HT1080 (cell line): ENCODE data around the gene TAF3. TPM values are rescaled to one million over a fixed set of nuclear protein-coding genes. Genes with fewer than 3 reads are reported as not detected.

Experiments used
- DNase-seq: peaks from one replicate; pipeline ENCODE4 v3.0.0-alpha.2; 2015; ENCODE audit warnings: low read depth
- total RNA-seq: library from RNA; depleted of rRNA; stranded (reverse); fragments of >200 nt; shearing (Covaris generic); gene quantifications from 2 replicates; pipeline ENCODE4 v1.2.3, GENCODE V29; 2014

Gene TAF3
- total RNA-seq, 1 experiment from 2014 or later, result 3.1 TPM

DNA sequence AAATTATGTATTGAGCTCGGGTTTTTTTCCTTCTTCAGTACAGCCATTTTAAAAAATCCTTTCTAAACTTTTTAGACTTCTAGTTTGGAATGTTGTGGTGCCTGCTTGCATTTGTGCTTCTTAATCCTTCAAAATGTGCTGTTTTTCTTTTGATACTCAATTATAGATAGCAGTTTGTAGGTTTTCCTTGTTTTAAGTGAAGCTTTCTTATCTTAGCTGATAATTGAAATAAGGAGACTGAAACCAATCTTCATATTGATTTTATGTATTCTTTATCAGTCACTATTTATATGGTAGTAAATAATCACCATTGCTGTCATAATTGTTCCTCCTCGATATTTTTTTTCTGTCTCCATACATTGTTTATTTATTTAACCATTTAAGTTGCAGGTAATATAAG is 56.6 kb downstream of the TAF3 start:
- no peak for DNase-seq

DNA sequence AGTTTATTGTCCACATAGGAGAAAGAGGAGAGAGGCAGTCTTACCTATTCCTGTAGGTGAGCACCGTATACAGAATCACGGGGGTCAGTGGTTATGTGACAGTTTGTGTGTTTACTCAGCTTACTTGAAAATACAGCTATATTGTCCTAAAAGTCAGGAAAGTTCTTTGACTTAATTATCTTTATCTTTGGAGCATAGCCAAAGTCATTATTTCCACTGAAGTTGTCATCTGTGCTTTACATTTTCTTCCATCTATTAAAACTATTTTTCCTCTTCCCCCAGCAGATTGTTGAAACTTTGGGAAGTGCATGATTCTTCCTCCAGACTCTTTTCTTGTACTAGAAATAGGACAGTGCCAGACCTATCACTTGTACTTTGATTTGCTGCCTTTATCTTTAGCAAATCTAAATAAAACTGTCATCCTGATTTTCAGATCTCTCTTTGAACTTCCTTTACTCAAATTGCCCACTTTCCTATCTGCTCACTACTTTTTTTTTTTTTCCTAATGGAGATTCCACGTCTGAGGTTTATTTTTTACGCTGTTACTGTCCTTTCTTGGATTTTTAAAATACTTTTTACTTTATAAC is 58.3 kb downstream of the TAF3 start:
- no peak for DNase-seq

DNA sequence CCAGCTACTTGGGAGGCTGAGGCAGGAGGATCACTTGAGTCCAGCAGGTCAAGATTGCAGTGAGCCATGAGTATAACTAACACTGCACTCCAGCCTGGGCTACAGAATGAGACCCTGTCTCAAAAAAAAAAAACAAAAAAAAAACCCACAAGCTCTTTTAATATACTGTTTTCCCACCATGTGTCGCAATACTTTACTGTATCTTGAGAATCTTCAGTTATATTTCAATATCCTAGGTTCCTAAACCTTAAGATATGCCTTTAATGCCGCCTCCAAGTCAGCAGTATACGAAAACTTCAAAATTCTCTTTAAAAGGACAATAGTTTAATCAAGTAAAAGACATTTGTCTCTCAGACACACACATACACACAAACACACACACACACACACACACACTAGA is 62.8 kb downstream of the TAF3 start:
- DNase-seq, result no peak

DNA sequence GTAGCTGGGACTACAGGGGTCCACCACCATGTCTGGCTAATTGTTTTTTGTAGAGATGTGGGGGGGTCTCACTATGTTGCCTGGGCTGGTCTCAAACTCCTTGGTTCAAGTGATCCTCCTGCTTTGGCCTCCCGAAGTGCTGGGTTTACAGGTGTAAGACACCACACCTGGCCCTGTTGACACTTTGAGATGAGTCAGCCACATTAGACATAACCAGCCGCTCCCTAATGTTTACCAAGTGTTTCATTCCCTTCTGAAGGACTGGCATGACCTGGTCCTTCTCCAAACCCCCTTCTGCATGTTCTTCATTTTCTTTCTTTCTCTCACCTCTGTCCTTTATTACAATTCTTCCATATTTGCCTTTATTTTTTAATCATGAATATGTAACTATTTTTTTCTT is 67.8 kb downstream of the TAF3 start:
- no peak for DNase-seq

DNA sequence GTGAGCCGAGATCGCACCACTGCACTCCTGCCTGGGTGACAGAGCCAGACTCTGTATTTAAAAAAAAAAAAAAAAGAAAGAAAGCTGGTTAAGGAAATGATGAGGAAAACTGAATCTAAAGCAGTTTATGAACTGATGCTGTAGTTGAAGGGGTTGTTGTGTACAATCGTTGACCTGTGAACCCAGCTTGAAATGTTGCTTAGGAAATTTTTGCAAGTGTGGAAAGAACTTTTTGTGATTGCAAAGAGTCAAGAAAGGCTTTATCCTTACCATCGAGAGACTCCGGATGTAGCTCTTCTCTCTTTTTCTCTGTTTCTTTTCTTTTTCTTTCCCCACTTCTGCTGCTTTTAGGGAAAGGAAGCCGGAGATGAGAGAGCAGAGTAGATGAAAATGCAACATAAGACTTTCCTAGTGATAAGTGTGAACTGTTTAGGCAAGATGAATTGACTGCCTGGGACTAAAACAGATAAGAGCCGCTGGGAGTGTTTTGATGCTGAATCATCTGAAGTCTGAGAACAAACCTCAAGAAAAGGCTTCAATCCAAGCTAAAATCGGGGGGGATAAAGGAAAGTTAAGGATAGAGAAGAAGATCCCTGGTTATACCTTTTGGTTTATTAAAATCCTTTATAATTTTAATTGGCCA is 69.0 kb downstream of the TAF3 start:
- DNase-seq, result no peak

DNA sequence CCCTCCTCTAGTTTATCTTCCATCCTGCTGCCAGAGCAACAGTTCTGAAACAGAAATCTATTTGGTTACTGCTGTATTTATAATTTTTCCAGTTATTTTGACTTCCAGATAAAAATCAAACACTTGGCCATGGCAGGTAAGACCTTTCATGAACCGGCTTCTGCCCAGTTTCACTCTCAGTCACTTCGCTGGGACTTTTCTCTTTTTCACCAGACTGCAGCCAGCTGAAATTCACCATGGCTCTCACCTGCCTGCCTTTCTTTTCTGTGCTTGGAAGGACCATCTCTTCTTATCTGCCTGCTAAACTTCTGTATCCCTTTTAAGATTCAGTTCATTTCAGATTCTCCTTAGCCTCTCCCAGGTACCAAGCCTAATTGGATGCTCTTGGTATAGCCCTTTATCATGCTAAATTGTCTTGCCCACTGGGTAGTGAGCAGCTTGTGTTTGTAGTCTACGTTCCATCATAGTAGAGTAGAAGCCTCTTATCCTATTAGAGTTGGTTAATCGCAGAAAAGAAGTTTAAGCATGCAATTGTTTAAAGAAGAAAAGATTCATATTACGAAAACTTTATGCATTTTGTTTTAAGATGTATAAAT is 71.7 kb downstream of the TAF3 start:
- no peak for DNase-seq

DNA sequence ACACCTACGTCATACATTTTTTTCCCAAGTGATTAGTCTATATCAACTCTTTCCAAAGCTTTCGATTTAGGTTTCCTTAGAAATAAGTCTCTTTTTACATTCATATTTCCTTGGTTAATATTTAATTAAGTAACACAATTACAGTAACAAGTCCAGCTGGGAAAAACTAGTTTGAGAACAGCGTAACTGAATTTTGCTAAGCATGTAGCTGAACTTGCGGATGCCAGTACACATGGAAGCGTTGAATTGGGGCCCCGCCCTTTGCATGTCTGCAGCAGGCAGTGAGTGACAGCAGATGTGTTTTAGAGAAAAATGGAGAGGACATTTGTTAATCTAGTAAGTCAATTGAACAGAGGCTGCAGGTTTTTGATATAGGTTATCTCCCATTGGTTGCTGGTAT is 72.5 kb downstream of the TAF3 start:
- DNase-seq, result no peak

DNA sequence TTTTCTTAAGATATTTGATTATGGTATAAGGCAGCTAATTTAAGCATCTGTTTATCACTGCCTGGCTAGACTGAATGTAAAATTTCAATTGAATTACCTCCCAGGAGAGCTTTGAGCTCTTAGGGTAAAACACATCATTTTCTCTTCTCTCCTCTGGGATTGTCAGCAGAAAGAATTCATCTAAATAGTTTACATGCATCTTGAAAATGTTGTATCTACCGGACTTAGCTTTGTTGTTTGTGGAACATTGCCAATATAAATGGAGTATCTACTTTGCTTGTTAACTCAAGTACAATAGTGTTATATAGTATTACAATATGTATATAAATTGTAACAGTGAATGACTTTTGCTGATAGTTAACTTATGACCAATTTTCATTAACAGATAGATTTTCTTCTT is 73.3 kb downstream of the TAF3 start:
- DNase-seq, result no peak

DNA sequence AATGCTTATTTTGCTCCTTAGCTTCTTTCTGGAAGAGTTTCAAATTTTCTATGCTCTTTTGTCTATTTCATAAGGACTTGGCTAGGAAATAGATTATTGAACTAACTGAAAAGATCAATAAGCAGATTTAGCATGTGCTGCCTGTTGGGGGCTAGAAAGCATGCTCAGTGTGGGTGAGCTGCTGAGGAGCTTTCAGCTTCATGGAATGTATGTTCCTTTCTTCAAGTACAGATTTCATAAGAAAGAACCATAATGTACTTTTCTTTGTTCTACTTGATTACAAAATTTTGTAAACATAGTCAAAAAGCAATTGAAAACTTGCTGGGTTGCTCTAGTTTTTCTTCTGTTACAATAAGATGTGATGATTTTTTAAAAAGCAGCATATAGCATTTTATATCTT is 73.8 kb downstream of the TAF3 start:
- DNase-seq, result no peak

DNA sequence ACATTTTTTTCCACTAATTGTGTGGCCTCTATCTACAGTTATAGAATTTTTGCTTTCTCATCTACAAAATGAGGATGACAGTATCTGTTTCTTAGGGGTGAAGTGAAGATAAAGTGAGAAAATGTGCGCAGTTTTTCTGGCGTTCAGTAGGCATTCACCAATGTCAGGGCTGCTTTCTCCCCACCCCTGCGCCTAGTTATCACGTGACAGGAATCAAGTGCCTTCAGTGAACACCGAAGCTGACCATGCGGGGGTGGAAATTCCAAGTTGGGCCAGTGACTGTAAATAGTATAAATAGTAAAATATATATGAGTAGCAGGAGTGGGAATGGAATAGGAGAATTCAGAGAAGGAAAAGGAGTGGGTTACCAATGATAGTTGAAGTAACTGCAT is 77.4 kb downstream of the TAF3 start:
- no peak for DNase-seq

DNA sequence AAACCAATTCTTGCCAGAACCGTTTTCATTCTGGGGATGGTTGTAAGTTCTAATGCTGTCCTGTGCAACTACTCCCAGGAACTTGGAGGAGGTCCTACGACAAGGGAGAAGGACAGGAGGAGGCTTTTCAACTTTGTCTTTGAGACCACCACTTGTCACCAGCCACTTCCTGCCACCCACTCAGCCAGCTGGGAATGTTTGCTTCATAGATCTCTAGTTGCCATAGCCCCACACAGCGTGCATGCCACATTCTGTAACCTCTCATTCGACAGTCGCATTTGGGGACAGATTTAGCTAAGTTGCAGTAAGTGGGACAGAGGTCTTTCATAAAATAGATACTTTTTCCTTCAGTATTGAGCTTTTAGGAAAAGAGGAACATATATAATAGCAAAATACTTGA is 78.0 kb downstream of the TAF3 start:
- DNase-seq, result no peak

DNA sequence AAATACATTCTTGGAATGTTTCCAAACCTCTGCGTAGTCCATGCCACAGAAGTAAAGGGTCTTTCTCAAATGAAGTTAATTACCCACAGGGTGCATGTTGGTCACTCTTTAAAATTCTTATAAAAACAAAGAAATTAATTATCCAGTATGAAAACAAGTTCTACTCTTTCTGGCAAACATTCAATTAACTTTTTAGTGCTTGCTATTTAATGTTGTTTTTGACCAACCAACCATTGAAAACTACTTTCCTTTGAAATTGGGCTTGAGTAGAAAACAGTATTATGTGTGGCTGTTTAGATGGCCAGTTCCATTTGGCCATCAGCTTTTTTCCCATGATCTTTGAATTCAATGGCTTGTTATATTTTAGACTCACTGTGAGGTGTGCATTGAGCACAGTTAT is 83.0 kb downstream of the TAF3 start:
- no peak for DNase-seq

DNA sequence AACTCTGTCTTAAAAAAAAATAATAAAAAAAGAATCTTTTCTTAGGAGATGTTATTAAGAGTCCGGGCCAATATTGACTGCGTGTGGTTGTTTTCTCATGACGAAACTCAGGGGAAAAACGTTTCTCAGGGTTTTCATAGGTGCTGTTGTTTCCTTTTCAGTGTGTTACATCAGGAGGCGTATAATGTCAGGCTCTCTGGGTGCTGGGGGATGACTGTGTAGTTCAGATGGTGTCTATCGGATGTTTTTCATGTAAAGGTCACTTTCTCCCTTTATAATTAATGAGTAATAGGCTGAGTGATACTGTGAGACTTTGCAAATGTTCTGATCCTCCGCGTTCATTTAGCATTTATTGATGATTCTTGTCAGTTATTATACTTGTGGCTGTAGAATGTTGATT is 84.1 kb downstream of the TAF3 start:
- no peak for DNase-seq

DNA sequence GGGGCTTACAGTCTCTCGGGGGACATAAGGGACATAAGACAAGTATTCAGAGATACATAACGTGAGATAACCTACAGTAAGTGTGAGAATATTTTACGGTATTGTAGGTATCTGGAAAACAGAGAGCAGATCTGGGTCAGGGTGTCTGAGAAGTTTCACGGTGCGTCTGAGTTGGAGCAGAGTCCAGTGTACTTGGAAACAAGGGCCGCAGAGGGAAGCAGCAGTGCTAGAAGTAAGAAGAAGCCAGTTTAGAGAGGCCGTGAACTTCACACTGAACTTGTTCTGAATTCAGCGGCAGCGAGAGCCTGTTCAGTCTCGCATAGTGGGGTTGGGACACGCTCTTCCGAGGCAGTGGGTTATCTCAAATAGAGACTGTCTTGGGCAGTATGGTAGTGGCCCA is 85.5 kb downstream of the TAF3 start:
- DNase-seq, result no peak

DNA sequence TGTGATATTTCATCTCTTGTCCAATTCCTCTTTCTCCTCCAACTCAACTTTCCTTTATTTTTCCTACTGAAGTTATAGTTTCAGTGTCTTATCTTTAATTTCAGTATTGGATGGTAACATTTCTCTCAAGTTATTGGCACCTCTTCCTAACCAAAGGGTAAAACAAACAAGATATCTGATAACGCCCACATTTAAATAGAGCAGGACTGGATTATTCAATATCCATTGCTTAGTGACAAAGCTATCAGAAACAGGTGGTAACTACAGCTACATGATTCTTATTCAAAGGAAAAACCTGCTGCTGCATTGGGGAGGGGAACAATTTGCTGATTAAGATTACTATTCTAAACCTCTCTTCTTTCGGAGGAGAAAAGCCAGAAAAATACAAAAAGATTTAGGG is 87.8 kb downstream of the TAF3 start:
- no peak for DNase-seq

DNA sequence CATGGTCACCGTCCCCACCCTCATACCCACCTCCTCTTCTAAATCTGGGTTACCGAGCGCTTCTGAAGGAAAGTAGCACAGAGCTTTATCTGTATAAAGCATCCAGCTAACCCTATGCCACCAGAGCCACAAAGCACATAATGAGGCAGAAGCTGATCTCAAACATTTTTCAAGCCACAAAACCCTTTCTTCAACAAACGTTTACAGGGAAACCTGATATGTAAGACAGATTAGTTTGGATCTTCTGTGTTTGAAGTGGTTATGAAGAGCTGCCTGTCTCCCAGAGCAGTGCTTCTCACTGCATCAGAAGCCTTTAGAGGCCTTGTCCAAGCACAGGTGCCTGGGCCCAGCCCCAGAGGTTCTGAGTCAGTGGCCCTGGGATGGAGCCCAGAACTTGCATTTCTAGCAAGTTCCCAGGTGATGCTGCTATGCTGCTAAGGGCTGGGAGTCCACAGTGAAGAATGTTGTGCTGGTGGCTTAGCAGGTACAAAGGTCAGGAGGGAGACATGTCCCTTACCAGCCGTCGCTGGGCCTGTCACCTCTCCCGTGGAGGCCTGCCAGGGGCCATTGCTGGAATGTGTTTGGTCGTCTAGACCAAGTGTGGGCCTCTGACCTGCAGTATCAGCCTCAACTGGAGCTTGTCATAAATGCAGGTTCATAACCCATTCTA is 90.4 kb downstream of the TAF3 start:
- DNase-seq, result no peak

DNA sequence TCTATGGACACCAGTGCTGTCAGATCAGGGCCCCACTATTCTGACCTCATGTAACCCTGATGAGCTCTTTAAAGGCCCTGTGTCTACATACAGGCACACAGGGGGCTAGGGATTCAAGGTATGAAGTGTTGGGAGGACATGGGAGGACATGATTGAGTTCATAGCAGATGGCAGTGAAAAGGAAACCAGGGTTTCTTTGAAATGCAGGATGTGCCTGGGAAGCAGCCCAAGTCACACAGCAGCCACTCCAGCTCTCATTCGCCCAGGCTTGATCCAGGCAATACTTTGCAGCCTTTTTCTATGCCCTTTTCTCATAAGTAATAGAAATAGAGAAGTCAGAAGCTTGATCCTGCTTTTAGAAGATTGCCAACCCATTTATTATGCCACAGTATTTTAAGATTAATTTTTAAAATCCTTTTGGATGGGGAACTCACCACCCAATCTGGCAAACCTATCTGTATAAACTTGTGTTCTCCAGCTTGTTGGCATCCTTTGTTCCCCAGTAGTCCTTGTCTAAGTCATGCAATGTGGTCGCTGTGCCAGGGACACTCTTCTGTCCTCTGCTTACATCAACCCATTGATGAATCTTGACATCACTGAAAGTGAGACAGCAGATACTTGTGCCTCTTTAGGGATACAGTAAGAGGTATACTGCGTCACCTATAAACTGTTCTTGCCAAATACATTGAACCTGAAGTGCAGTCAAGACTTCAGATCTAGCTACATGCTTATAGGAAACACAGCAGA is 95.0 kb downstream of the TAF3 start:
- no peak for DNase-seq

DNA sequence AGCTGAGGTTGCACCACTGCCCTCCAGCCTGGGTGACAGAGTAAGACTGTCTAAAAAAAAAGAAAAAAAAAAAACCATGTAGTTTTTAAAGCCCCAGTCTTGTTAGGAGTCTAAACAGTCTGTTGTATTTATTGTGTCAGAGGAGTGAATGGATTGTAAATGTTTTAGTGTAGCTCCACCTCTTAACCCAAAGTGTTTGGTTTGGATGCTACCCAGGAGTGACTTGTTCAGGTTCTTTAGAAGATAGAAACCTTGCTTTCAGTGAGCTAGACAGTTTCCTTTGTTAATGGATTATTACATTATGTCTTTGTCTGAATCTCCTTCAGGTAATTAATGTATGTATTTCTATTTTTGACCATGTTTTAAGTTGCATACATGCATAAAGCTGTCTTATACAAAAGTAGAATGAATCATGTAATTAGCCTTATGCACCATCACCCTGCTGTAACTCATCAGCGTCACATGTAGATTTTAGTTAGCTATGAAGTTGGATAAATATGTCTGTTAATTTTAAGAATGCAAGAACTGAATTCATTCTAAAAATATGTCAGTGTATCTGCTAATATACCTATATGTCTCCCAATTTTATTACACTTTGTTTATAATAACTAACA is 97.7 kb downstream of the TAF3 start:
- DNase-seq, result peak; percentile 10

DNA sequence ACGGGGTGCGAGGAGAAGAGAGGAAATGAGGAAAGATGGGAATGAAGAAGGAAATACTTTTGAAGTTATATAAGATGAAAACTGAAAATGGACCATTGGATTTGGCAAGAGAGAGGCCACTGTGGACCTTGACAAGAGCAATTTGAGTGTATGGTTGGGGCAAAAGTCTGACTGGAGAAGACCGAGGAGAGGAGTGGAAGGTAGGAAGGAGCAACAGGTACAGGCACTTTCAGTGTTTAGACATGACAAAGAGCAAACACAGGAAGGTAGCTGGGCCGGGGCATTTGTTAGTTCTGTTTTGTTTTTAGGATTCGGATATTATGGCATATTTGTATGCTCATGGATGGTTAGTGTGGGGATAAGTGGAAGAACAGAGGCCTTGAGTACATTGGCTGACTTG is 99.4 kb downstream of the TAF3 start:
- no peak for DNase-seq

DNA sequence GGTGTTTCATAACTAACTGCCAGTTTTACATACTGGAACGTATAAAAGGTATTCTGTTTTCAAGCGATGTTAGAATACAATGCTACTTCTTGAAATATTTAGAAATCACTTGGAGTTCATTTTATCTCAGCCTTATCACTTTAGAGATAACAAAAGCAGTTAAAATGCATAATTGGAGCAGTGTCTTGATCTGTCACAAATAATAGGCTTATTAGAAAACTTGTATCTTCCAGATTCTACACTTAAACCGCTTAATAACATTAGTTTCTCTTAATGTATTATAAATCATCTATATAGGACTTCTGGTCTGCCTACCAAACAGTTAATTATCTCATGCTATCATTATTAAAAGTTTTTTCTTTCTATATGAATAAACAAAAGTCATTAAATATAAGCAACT is 104.4 kb downstream of the TAF3 start:
- DNase-seq, result no peak

DNA sequence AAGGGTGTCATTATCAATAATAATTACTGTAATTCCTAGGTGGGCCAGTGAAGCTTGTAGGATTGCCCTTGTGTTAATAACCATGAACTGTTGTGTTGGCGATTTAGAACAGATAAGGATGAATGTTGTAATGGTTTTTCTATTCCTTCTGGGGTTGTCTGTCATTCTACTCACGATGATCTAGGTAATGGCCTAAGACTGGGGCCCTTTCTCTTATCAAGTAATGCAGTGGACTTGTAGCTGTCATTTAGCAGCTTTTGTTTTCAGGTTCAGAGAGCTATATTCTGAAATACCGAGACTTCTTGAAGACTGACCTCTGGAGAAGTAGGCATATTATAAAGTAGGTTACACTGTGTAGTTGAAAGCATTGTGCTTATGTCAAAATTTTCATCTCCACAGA is 110.2 kb downstream of the TAF3 start:
- DNase-seq, result no peak
